ENCODE measurements around the gene MAP1S. TPM values are rescaled to one million over a fixed set of nuclear protein-coding genes. Genes with fewer than 3 reads are reported as not detected.
A peak's percentile ranks its signal among the peaks of the same experiment; 100 is the strongest.

The MAP1S gene
- total and polyA plus RNA-seq, 8 donors, result 28.3 to 82.2 (median 33.1) TPM

GRCh38 chr19:17737690-17738153, 18.4 kb downstream of the MAP1S start:
- H3K4me1 ChIP-seq, result peaks cover 0 to 8% of the 10 kb centered on the region in 2 donors
- DNase-seq, result no peak
- TF ChIP-seq, protein P1, sequence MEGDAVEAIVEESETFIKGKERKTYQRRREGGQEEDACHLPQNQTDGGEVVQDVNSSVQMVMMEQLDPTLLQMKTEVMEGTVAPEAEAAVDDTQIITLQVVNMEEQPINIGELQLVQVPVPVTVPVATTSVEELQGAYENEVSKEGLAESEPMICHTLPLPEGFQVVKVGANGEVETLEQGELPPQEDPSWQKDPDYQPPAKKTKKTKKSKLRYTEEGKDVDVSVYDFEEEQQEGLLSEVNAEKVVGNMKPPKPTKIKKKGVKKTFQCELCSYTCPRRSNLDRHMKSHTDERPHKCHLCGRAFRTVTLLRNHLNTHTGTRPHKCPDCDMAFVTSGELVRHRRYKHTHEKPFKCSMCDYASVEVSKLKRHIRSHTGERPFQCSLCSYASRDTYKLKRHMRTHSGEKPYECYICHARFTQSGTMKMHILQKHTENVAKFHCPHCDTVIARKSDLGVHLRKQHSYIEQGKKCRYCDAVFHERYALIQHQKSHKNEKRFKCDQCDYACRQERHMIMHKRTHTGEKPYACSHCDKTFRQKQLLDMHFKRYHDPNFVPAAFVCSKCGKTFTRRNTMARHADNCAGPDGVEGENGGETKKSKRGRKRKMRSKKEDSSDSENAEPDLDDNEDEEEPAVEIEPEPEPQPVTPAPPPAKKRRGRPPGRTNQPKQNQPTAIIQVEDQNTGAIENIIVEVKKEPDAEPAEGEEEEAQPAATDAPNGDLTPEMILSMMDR (IDR thresholded peaks at IDR 0.05), result no peak
- no peak overlapping the region for H3K27ac ChIP-seq
- H3K4me3 ChIP-seq, result no peak overlapping the region
- peaks cover 0 to 59% of the 10 kb centered on the region in 2 donors for H3K36me3 ChIP-seq
- H3K9me3 ChIP-seq, result no peaks in the 10 kb centered on the region
- no peak for ATAC-seq
- intact Hi-C loops (cut with DNase I), result no loop called here
- no peaks in the 10 kb centered on the region for H3K27me3 ChIP-seq

- H3K27ac ChIP-seq, result no peak overlapping the region
- intact Hi-C loops (cut with DNase I), result no loop called here
- TF ChIP-seq, protein P1 (IDR thresholded peaks at IDR 0.05), result no peak
- H3K9me3 ChIP-seq, result no peaks in the 10 kb centered on the region
- peaks cover 0 to 8% of the 10 kb centered on the region in 2 donors for H3K4me1 ChIP-seq
- H3K27me3 ChIP-seq, result no peaks in the 10 kb centered on the region
- peak; percentile 53 for ATAC-seq
- no peak overlapping the region for H3K4me3 ChIP-seq
- peaks cover 0 to 43% of the 10 kb centered on the region in 2 donors for H3K36me3 ChIP-seq
- no peak for DNase-seq
Observed at GRCh38 chr19:17739121-17739875, 20.0 kb downstream of the MAP1S start.

GRCh38 chr19:17741456-17741855, 22.2 kb downstream of the MAP1S start:
- DNase-seq (no peak), ATAC-seq (no peak)
- no peaks in the 10 kb centered on the region for H3K9me3 ChIP-seq
- H3K27me3 ChIP-seq, result no peaks in the 10 kb centered on the region
- no peak overlapping the region for H3K4me3 ChIP-seq
- H3K4me1 ChIP-seq, result peaks cover 0 to 8% of the 10 kb centered on the region in 2 donors
- H3K27ac ChIP-seq, result no peak overlapping the region
- peaks cover 0 to 21% of the 10 kb centered on the region in 2 donors for H3K36me3 ChIP-seq
- TF ChIP-seq, protein P1 (IDR thresholded peaks at IDR 0.05), result no peak
- intact Hi-C loops (cut with DNase I), result no loop called here

GRCh38 chr19:17743874-17744580, 24.7 kb downstream of the MAP1S start:
- ATAC-seq (no peak), DNase-seq (no peak)
- TF ChIP-seq, protein P1 (IDR thresholded peaks at IDR 0.05), result no peak
- H3K9me3 ChIP-seq, result no peaks in the 10 kb centered on the region
- no peak overlapping the region for H3K27ac ChIP-seq
- no peaks in the 10 kb centered on the region for H3K36me3 ChIP-seq
- H3K4me1 ChIP-seq, result peaks cover 4 to 27% of the 10 kb centered on the region in 2 donors
- intact Hi-C loops (cut with DNase I), result no loop called here
- H3K4me3 ChIP-seq, result no peak overlapping the region
- H3K27me3 ChIP-seq, result no peaks in the 10 kb centered on the region

Measured in left lung (tissue), 10 donors.